T-helper 22 cell (primary cell): Measurements from ENCODE around the gene LYPLA2.
"Not testable (repeated sequence)": the region's sequence is repeated elsewhere in the genome, so short reads cannot be mapped to it uniquely, and the experiment has no call there.

Experiments
- DNase-seq: peaks from one replicate; pipeline ENCODE4 v3.0.0-alpha.2; 2020; ENCODE audit warnings: low read depth

The LYPLA2 gene

DNA sequence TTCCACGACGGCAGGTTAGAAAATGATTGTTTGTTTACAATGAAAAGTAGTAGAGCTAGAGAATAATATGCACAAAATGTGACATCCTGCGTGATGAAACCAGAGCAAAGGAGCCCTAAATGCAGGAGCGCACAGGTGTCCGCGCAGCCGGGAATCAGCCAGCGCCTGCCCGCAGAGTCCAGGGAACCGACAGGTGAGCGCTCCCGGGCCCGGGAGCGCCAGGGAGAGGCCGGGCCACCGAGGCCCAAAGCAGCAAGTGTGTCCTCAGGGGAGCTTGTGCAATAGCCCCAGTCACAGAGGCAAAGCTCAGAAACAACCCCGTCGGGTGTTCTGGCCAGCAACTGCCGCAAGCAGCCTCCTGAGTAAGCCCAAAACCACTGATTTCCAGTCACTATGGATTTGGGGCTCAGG is 10.4 kb downstream of the LYPLA2 start:
- no peak for DNase-seq

DNA sequence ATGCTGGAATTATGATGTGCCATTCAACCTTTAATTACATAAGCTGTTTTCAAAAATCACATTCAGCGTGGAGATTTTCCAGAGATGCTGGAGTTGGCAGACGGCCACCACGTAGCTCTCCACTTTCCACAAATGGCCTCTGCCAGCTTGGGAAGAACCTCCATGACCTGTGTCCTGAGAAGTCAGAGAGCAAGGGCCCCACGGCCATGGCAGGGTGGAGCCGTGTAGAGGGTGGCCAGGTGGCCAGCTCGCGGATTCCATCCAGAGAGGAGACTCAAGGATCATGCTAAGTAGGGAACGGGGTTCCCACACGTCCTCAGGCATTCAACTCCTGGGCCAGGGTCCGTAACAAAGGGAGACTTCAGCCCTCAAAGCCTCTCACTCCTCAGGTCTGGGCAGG is 10.9 kb downstream of the LYPLA2 start:
- DNase-seq = no peak

DNA sequence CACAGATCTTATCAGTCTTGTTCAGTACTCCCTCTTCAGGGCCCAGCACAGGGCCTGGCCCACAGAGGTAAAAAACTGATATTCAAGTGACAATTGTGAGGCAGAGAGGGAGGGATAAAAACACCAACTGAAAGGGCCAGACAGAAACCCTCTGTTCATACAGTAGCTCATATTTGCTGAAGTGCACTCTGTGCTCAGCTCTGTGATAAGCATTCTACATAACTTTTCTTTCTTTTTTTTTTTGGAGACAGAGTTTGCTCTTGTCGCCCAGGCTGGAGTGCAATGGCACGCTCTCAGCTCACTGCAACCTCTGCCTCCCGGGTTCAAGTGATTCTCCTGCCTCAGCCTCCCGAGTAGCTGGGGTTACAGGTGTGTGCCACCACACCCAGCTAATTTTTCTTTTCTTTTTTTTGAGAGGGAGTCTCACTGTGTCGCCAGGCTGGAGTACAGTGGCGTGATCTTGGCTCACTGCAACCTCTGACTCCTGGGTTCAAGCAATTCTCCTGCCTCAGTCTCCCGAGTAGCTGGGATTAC is 11.9 kb downstream of the LYPLA2 start:
- not testable (repeated sequence) for DNase-seq

DNA sequence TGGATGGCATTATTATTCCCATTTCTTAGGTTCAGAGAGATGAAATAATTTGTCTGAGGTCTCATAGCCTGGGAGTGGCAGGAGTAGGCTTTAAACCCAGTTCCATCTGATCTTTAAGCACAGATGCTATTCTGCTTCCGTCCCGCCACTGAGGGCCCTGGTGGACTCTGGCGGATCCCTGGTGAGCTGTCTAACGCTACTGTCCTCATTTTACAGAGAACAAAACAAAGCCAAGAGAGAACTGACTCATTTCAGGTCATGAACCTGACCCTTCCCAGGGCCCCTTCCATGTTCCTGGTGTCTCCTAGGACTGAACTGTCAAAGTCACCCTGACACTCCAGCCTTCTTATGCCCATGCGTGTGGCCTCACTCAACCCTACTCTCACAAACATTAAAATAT is 12.7 kb downstream of the LYPLA2 start:
- DNase-seq = no peak

DNA sequence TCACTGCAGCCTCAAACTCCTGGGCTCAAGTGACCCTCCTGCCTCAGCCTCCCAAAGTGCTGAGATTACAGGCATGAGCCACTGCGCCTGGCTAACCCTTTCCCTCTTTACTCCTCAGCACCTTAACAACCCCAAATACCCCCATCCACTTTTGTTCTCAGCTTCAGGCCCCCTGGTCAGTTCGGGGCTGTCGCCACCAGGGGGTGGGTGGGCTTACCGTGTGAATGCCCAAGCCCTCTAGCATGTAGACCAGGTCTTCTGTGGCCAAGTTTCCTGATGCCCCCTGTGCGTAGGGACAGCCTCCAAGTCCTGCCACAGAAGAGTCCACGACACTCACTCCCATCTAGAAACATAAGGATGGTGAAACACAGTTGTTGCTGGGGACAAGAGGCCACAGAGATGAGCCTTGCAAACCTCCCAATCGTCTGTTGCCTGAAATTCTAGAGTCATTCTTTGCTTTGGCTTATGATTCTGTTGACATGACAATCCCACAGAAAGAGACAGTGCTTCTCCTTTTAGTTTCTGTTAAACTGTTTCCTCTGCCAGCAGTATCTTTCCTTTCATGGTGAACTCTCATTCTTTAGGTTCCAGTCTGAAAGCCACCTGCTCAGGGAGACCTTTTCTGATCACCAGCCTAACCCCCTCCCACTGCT is 13.4 kb downstream of the LYPLA2 start:
- DNase-seq = no peak

DNA sequence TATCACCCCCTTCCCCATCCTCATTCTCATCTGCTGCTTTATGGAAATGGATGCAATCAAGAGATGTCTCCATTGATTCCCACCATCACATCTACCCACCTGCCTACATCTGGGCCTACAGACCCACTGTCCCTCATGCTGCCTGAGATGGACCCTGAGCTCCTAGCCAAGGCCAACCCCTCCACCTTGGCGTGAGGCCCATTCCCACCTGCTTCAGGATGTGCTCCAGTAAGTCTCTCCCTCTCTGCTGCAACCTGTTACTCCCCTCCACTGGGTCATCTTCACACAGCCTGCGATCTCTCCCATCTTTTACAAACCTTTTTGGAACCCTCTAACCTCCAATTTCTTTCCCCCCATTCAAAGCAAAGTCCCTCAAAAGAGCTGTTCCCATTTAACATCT is 14.1 kb downstream of the LYPLA2 start:
- no peak for DNase-seq

DNA sequence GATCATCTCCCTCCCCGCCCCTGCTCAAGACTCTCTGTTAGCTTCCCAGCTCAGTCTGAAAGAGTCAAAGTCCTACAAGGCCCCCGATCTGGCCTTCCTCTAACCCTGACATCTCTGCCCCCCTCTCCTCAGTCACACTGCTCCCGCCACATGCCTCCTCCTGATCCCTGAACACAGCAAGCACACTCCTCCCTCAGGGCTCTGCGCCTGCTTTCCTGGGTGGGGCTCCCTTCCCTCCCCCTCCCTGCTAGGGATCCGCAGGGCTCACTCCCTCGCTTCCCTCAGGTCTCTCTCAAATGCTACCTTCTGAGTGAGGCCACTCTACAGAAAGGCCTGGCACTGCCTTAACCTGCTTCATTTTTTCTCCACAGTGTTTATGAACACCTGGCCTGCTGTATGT is 15.3 kb downstream of the LYPLA2 start:
- DNase-seq = no peak

DNA sequence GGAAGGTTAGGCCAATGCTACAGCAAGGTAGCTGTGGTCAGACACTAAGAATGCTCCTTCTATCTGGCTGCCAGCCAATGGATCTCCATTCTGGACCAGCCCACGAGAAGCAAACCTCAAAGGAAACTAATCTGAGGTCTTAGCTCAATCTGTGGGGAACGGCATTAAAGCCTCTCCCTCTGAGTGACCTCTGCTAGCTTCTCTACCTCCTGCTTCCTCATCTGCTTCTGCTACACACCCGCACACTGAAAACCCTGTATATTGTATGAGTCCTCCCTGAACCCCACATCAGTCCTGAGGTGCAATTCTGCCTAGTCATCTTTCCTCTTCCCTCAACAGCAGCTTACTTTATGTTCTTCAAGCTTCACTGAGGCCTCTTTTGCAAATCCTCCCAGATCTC is 16.5 kb downstream of the LYPLA2 start:
- DNase-seq = no peak

DNA sequence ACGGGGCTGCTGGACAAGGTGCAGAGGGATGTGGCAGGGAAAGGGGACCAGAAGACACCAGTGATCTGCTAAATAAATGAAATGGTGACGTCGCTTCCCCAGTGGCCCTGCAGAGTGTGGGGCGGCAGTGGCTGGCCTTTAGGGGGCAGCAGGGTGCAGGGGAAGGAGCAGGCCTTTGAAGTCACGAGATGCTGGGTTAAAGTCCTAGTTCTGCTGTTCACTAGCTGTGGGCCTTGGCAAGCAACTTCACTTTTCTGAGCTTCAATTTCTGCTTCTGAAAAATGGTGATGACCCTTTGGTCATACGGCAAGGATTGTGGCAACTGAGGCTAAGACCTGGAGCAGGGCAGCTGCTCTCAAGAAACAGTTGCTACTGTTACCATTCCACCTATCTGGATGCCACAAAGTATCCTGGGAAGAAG is 18.8 kb downstream of the LYPLA2 start:
- peak; percentile 64 for DNase-seq

DNA sequence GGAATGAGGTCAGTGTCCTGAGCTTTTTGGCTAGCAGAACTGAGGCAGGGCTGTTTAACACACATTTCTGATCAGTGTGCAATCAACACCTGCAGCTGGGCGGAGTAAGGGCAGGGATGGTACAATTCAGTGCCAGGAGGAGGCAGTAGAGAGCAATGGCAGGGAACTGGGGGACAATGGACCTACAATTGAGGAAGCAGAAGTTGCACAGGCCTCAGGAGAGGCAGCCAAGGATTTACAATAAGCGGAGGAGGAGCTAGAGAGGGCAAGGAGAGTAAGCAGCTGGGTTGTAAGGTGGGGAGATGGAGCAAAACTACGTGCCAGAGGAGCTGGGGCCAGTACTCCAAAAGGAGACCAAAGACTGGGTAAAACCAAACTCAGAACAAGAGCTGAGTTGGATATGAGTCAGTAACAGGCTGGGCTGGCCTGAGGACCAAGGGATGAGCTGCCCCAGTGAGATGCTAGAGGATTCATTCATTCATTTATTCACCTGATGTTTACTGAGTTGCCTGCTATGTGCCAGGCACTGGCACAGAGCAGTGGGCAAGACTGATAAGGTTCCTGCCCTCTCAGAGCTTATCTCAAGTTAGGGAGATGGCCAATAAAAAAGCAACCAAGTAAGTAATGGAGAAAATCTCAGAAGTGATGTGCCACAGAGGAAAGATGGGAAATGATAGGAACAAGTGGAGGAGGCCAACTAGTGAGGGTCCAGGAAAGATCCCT is 20.0 kb downstream of the LYPLA2 start:
- no peak for DNase-seq

DNA sequence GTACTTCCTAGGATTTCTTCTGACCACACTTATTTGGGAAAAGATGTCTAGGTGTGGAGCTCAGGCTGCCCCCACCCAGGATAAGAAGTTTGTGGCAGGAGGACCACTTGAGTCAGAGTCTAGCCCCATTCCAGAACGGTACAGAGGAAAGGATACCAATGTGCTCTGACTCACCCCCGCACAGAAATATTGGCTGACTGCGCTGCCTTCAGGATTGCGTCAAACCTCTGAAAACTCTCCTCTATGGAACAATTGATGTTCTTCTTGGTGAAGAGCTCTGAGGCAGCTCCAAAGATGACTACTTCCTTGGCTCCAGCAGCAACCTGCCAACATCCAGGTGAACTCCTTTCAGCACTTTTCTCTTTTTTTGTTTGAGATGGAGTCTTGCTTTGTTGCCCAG is 23.1 kb downstream of the LYPLA2 start:
- no peak for DNase-seq

DNA sequence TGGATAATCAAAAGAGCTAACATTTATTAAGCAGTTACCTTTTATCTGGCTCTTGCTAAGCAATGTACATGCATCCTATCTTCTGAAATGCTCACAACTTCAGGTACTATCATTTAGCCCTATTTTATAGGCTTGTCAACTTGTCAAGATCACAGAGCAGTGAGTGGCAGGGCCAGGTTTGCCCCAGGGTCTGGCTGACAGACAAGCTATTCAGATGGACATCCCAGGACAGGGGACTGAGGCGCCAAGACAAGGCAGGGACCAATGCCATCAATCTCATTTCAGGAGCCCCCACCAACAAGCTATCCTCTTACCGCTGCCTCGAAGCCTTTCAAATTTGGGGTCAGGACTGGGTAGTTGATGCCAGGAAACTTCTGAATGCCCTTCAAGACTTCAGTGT is 25.4 kb downstream of the LYPLA2 start:
- no peak for DNase-seq

DNA sequence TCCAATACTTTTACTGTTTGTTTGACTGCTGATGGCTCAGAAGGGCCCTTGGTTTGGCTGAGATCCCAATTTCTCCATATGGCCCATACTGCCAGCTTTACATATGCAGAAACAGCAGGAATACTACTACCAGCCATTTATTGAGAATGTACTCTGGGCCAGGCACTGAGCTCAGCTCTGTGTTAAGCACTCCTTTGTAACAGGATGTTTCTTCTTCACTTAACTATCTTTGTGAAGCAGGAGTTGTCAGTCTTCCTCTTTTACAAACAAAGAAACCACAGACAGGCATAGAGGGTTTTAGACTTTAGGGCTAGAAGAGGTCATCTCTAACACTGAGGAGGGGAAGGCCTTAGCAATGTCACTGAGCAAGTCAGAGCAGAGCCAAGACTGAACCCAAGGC is 26.0 kb downstream of the LYPLA2 start:
- no peak for DNase-seq

DNA sequence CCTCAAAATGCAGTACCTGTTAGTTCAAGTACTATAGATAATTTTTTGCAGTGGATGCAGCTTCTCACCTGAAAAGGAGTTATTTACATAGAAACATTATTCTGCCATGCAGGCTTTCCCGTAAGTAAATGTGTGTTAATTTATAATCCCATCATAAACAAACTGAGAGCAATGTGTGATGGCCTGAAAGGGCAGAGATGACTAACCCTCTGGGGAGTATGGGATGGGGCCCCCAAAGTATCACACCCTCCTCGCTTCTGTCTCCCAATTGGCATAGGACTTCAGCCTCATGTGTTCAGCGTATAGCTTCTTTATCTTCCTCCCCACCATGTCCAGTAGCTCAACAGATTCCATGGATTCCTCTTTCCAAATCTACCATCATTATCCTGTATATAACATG is 26.7 kb downstream of the LYPLA2 start:
- no peak for DNase-seq

DNA sequence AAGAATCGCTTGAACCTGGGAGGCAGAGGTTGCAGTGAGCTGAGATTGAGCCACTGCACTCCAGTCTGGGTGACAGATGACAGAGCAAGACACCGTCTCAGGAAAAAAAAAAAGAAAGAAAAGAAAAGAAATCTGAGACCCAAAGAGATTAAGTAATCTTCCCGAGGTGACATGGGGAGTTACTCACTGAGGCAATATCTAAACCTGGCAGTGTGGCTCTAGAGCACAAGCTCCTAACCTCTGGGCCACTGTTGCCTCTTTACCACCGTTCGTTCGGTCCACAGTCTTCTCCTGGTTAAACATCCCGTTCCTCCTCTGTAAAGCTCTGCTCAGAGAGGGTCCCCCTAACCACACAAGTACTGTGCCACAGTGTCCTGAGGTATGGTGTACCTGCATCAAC is 32.8 kb downstream of the LYPLA2 start:
- no peak for DNase-seq

DNA sequence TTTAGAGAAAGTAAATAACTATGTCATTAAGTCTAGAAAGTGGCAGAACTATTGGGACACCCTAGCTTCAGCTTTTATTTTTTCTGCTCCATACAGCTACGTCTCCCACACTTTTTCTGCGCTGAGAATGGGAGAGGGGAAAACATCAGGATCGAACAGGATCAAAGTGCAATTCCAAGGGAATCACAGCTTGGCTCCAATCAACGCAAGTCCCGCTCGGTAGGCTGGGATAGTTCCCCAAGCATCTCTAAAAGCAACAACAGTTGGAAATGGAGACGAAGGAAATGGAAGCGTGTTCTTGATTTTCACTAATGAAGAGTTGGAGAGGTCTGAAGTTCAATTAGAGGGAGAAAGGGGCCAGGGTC is 33.7 kb downstream of the LYPLA2 start:
- no peak for DNase-seq

DNA sequence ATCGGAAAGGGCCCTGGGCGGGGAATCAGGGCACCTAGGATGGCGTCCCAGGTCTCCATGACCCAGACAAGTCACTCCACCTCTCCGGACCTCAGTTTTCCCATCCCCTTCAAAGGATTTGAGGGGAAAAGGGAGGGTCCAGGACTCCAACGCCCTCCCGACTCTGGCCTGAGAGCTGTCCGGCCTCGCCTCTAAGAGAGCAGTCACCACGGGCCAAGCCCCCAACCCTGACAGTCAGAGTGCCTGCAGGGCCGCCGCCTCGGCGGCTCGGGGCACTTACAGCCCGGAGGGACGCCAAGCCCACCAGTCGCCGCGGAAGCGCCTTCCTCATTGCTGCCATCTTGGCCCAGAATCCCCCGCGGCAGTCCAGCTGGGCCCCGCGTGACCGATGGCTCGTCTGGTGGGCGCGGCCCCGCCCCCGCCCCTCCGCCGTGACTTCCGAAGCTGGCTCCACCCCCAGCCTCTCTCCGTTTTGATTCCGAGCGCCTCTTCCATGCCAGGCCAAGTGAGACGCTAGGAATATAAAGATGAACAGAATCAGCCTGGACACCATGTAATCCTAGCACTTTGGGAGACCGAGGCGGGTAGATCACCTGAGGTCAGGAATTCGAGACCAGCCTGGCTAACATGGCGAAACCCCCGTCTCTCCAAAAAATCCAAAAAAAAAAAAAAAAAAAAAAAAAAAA is 34.3 kb downstream of the LYPLA2 start, which contains the start of gene HMGCL:
HMGCL (minus strand) TSS at position 354 of the 686 bp plus-strand sequence; CDS start at position 340, 14 bp downstream.
- peak; percentile 79 for DNase-seq

DNA sequence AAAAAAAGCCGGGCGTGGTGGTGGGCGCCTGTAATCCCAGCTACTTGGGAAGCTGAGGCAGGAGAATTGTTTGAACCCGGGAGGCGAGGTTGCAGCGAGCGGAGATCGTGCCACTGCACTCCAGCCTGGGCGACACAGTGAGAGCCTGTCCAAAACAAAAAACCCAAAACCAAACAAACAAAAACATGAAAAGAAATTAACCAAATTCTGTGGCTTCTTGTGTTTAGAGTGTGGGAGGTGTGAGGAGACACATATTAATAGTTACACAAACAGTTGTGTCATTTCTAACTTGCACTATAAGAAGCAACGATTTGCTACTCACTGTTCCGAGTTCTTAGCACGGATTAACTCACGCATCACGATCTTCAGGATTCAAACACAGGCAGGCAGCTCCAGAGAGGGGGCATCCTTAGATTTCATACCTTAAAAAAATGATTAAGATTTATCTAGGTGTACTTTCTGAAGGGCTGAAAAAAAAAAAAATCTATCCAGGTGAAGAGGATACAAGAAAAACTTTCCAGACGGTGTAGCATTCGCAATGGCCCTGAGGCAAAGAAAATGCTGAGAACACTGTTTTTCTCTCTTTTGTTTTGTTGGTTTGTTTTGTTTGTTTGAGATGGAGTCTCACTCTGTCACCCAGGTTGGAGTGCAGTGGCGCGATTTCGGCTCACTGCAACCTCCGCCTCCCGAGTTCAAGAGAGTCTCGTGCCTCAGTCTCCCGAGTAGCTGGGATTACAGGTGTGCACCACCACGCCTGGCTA is 35.0 kb downstream of the LYPLA2 start:
- no peak for DNase-seq

DNA sequence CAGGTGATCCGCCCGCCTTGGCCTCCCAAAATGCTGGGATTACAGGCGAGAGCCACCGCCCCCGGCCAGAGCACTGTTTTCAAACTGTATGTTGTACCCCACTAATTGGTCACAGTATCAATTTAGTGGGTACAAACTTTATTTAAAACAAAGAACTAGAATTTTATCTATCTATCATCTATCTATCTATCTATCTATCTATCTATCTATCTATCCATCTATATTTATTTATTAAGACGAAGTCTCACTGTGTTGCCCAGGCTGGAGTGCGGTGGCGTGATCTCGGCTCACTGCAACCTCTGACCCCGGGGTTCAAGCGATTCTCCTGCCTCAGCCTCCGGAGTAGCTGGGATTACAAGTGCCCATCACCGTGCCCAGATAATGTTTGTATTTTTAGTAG is 35.6 kb downstream of the LYPLA2 start:
- DNase-seq = not testable (repeated sequence)

DNA sequence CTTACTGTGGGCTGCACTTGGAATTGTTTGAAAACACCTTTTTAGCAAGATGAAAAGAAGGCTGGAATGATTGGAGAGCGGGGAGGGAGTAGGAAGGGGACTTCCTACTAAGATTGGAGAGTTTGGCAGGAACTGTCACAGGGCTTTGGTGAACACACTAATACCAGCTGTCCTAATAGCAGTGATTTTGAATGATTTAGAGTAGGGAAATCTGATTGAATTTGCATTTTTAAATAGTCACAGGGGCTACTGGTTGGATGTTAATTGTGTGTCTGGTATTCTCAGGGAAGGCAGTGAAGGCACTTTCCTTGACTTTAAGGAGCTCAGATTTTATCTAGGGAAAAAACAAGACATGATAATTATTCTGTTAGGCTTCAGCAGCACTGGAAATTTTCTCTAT is 36.8 kb downstream of the LYPLA2 start:
- no peak for DNase-seq

DNA sequence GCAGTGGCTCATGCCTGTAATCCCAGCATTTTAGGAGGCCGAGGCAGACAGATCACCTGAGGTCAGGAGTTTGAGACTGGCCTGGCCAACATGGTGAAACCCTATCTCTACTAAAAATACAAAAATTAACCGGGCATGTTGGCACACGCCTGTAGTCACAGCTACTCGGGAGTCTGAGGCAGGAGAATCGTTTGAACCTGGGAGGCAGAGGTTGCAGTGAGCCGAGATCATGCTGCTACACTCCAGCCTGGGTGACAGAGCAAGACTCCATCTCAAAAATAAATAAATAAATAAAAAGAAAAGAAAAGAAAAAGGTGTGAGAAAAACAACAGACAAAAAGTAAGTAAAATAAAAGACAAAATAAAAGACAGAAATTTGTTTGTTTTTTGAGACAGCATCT is 43.2 kb downstream of the LYPLA2 start:
- DNase-seq = not testable (repeated sequence)

DNA sequence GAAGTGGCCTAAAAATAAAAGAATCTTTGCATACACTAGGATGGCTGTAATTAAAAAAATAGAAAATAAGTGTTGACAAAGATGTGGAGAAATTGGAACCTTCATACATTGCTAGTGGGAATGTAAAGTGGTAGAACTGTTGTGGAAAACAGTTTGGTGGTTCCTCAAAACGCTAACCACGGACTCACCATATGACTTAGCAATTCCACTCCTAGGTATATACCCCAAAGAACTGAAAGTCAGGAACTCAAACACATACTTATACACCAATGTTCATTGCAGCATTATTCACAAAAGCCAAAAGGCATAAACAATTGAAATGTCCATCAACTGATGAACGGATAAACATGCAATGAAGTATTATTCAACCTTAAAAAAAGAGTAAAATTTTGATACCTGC is 45.1 kb downstream of the LYPLA2 start:
- DNase-seq = no peak
